Gastroesophageal sphincter (tissue), 4 donors: ENCODE data around the gene OR11L1. TPM values are rescaled to one million over a fixed set of nuclear protein-coding genes. Genes with fewer than 3 reads are reported as not detected.

Experiments
- ATAC-seq: fragments of 150-250 bp; one replicate; pipeline ENCODE4 v1.9.1; 2016; ENCODE audit warnings: mild to moderate bottlenecking, moderate library complexity
- H3K27ac ChIP-seq, 4 donors: fragments of 200-600 bp; sonication (generic) in 3 of 4; 1 replicate in 3 of 4; 2 replicates in 1 of 4; pipeline ENCODE4 v1.5.1; 2016 to 2019
- H3K27me3 ChIP-seq: fragments of 200-600 bp; sonication (generic); one replicate; pipeline ENCODE4 v1.5.1; 2019
- H3K36me3 ChIP-seq, 2 donors: fragments of 200-600 bp; sonication (generic); one replicate each; pipeline ENCODE4 v1.5.1; 2019; ENCODE audit warnings: control low read depth in 1 of 2
- H3K4me1 ChIP-seq, 3 donors: fragments of 200-600 bp; sonication (generic); 1 replicate in 2 of 3; 2 replicates in 1 of 3; pipeline ENCODE4 v1.5.1; 2016 to 2019; ENCODE audit warnings: control low read depth in 2 of 3
- H3K4me3 ChIP-seq, 2 donors: fragments of 200-600 bp; sonication (generic); one replicate each; pipeline ENCODE4 v1.5.1; 2019; ENCODE audit warnings: mild to moderate bottlenecking in 1 of 2, moderate library complexity in 1 of 2
- H3K9me3 ChIP-seq, 3 donors: fragments of 200-600 bp; sonication (generic); one replicate each; pipeline ENCODE4 v1.5.1; 2017 to 2019; ENCODE audit warnings: control low read depth in 2 of 3
- EP300 ChIP-seq: sonication (generic); formaldehyde crosslinking; IDR thresholded peaks from one replicate; pipeline ENCODE4 v1.6.1; 2017; ENCODE audit warnings: antibody characterized with exemption, mild to moderate bottlenecking
- POLR2A ChIP-seq, 2 donors: fragments of 450-650 bp; IDR thresholded peaks; one replicate each; pipeline ENCODE4 v1.6.1; 2017; ENCODE audit warnings: antibody characterized with exemption in 2 of 2, mild to moderate bottlenecking in 2 of 2, moderate library complexity in 1 of 2
- POLR2AphosphoS5 ChIP-seq: sonication (generic); formaldehyde crosslinking; IDR thresholded peaks from one replicate; pipeline ENCODE4 v1.6.1; 2017; ENCODE audit warnings: antibody characterized with exemption
- WGBS, 2 donors: methylation state at CpG; one replicate each; pipeline ENCODE4 v1.1.5; 2018; ENCODE audit warnings: low coverage in 1 of 2; 5-methylcytosine and 5-hydroxymethylcytosine counted together
- total RNA-seq, 4 donors: library from RNA; depleted of rRNA; stranded (reverse); fragments of >200 nt; gene quantifications; one replicate each; pipeline ENCODE4 v1.1.0, GENCODE V29; 2016
- TF ChIP-seq, protein P1 (sequence below), 4 experiments: fragments of 200-600 bp in 2 of 4; fragments of 450-650 bp in 2 of 4; sonication (generic) in 1 of 4; IDR thresholded peaks; one replicate each; pipeline ENCODE4 v1.5.1; 2017 to 2019; ENCODE audit warnings: antibody characterized with exemption in 4 of 4, mild to moderate bottlenecking in 2 of 4, moderate library complexity in 2 of 4

Gene OR11L1
- total RNA-seq, 4 donors from 2014 or later, result not detected

DNA sequence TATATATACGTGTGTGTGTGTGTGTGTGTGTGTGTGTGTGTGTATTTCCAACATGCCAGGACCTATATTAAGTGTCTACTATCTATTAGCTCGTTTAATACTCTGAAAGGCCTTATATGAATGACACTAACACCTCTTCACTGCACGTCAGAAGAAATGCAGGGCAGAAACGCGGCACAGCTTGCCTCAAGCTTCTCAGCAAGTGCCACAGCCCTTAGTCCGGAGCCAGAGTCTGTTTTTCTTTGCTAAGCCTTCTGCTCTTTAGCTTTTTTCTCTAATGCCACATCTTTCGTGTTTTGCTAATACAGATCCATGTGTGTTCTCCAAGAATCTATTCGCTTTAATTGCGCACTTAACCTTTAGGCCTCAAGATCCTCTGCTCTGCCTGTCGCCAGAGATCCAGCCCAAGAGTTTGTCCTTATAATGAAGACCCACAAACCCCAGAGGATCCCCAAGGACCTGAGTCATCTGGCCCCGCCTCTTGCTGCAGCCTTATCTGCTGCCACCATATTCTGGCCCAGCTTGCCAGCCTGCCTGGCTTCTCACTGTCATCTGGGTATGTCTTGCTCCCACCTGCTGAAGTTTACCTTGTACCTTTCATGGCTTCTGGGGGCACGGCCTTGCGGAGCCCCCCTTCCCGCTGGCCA, 13.3 kb upstream of the OR11L1 start:
- Histone ChIP-seq H3K4me1 (peaks cover 0 to 12% (median 0%) of the 10 kb centered on the region in 3 donors), H3K36me3 (no peaks in the 10 kb centered on the region), H3K9me3 (peaks cover 0 to 6% (median 0%) of the 10 kb centered on the region in 3 donors), H3K27ac (no peak overlapping the region), H3K4me3 (no peak overlapping the region), H3K27me3 (peaks cover 54% of the 10 kb centered on the region)
- WGBS, 2 donors, result 78 to 79% methylated on average over 11 to 13 of the region's 14 CpGs
- TF ChIP-seq, protein P1, sequence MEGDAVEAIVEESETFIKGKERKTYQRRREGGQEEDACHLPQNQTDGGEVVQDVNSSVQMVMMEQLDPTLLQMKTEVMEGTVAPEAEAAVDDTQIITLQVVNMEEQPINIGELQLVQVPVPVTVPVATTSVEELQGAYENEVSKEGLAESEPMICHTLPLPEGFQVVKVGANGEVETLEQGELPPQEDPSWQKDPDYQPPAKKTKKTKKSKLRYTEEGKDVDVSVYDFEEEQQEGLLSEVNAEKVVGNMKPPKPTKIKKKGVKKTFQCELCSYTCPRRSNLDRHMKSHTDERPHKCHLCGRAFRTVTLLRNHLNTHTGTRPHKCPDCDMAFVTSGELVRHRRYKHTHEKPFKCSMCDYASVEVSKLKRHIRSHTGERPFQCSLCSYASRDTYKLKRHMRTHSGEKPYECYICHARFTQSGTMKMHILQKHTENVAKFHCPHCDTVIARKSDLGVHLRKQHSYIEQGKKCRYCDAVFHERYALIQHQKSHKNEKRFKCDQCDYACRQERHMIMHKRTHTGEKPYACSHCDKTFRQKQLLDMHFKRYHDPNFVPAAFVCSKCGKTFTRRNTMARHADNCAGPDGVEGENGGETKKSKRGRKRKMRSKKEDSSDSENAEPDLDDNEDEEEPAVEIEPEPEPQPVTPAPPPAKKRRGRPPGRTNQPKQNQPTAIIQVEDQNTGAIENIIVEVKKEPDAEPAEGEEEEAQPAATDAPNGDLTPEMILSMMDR (IDR thresholded peaks at IDR 0.05), result no peak
- TF ChIP-seq EP300, result no peak
- no peak for TF ChIP-seq POLR2A (IDR thresholded peaks at IDR 0.05)
- TF ChIP-seq POLR2AphosphoS5, result no peak
- no peak for ATAC-seq

DNA sequence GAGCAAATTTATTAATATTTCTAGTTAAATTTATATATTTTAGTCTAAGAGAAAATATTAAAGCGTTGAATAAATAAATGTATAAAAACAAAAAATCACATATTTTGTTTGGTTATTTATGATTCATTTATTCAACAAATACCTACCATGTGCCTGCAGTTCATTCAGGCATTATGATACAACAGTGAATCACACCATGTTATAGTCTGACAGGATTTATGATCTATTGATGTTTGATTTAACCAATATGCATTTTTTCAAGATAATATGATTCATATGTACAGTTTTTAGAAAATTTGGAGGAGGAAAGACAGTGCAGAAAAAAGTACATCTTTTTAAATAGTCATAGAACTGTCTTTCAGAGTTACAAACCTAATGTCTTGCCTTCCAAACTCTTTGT, 7.9 kb upstream of the OR11L1 start:
- no peak for TF ChIP-seq POLR2AphosphoS5
- TF ChIP-seq EP300, result no peak
- TF ChIP-seq, protein P1 (IDR thresholded peaks at IDR 0.05), result no peak
- TF ChIP-seq POLR2A (IDR thresholded peaks at IDR 0.05), result no peak
- H3K4me3 ChIP-seq, result no peak overlapping the region
- no peak overlapping the region for H3K27ac ChIP-seq
- no peaks in the 10 kb centered on the region for H3K9me3 ChIP-seq
- peaks cover 9% of the 10 kb centered on the region for H3K27me3 ChIP-seq
- H3K36me3 ChIP-seq, result no peaks in the 10 kb centered on the region
- ATAC-seq, result no peak
- WGBS, 2 donors, result 78 to 92% methylated on average over 1 of the region's 1 CpG
- no peaks in the 10 kb centered on the region for H3K4me1 ChIP-seq

DNA sequence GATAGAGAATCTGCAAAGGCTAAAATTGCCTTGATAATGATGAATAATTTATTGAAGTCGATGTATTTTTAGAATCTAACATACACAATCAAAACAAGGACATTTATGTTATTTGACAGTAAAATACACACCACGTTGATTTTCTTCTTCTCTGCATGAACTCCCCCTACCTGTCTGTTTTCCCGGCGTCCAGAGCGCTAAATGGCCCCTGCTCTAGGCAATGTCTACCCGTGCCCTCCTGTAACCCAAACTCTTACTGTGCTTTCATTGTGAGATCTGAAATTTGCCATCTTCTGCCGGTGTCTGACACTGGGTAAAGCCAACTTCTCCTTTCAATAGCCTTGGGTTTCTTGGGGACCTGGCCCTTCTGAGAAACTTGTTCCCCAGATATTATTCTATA, 6.7 kb upstream of the OR11L1 start:
- Histone ChIP-seq H3K4me3 (no peak overlapping the region), H3K36me3 (no peaks in the 10 kb centered on the region), H3K4me1 (no peaks in the 10 kb centered on the region), H3K27me3 (peaks cover 2% of the 10 kb centered on the region), H3K9me3 (no peaks in the 10 kb centered on the region), H3K27ac (no peak overlapping the region)
- TF ChIP-seq POLR2AphosphoS5 (no peak), EP300 (no peak), POLR2A (IDR thresholded peaks at IDR 0.05) (no peak)
- TF ChIP-seq, protein P1 (IDR thresholded peaks at IDR 0.05), result no peak
- no peak for ATAC-seq
- 67 to 83% methylated on average over 7 of the region's 7 CpGs for WGBS, 2 donors

DNA sequence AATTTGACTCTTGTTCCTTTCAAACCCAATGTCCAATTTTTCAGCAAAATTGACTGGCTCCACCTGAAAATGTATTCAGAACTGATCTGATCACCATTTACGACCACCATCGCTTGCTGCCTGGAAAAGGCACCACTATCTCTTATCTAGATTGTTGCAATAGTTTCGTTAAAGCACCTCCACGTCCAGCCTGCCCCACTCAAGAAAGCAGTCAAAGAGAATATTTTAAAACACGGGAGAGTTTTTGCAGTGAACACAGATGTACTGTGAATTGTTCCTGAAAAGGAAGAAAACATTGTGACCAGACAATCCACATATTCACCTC, 4.0 kb upstream of the OR11L1 start:
- TF ChIP-seq EP300 (no peak), POLR2AphosphoS5 (no peak), POLR2A (IDR thresholded peaks at IDR 0.05) (no peak)
- TF ChIP-seq, protein P1 (IDR thresholded peaks at IDR 0.05), result no peak
- H3K4me3 ChIP-seq, result no peak overlapping the region
- no peak for ATAC-seq
- no peaks in the 10 kb centered on the region for H3K9me3 ChIP-seq
- WGBS, 2 donors, result 77% methylated on average over 5 of the region's 5 CpGs
- H3K36me3 ChIP-seq, result no peaks in the 10 kb centered on the region
- H3K4me1 ChIP-seq, result no peaks in the 10 kb centered on the region
- H3K27me3 ChIP-seq, result no peaks in the 10 kb centered on the region
- no peak overlapping the region for H3K27ac ChIP-seq

DNA sequence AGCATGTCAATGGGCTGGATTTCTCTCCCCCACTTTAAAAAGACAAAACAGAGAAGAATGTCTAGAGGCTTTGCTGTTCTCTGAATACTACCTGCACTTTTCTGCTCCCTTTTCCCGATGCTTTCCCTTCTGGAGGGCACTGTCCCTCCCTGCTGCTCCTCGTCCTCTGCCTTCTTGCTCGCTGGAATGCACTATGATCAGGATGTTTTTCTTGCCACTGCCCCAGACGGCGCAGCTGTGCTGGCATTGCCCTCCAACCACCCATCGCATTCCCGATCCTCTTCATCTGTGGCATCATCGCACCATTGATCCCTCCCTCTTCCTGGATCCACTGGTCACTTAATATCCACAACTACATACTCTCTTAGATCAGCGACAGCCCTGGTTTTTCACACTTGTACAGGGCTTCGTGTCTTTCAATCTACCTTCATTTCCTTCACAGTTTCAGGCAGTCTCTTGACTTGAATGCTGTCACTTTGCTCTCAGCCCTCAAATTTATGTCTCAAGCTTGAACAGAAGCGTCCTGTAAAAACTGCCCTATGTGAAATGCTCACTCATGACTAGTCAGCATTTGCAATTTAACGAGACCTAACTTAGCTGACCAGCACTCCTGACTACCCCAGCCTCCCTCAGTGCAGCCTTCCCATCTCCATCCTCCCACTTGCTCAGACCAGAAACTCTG, 3.5 kb upstream of the OR11L1 start:
- Histone ChIP-seq H3K27me3 (no peaks in the 10 kb centered on the region), H3K36me3 (no peaks in the 10 kb centered on the region), H3K27ac (no peak overlapping the region), H3K9me3 (no peaks in the 10 kb centered on the region), H3K4me1 (no peaks in the 10 kb centered on the region), H3K4me3 (no peak overlapping the region)
- TF ChIP-seq POLR2A (IDR thresholded peaks at IDR 0.05), result no peak
- 63 to 69% methylated on average over 11 to 12 of the region's 12 CpGs for WGBS, 2 donors
- ATAC-seq, result no peak
